Fibroblast of mammary gland (primary cell): ENCODE measurements around the gene KRT31.
"Not testable (repeated sequence)": the region's sequence is repeated elsewhere in the genome, so short reads cannot be mapped to it uniquely, and the experiment has no call there.

Experiments used
- DNase-seq: peaks from one replicate; pipeline ENCODE4 v3.0.0-alpha.2; 2010; ENCODE audit warnings: low read depth
- H3K4me3 ChIP-seq: 2 replicates; pipeline ENCODE4 v1.5.1; 2011; ENCODE audit warnings: low read depth, mild to moderate bottlenecking, low read length, moderate library complexity; ENCODE audit not compliant: control insufficient read depth
- CTCF ChIP-seq: conservative IDR thresholded peaks from 2 replicates; pipeline ENCODE4 v1.5.1; 2011; ENCODE audit warnings: low read depth, low read length, inconsistent platforms; ENCODE audit not compliant: control insufficient read depth, insufficient read depth

Gene KRT31

GRCh38 chr17:41402161-41402560 is 4.8 kb upstream of the KRT31 start:
- peak; percentile 38 for DNase-seq
- TF ChIP-seq CTCF, result no peak
- no peak overlapping the region for H3K4me3 ChIP-seq

- DNase-seq, result no peak
- TF ChIP-seq CTCF, result no peak
Measured at GRCh38 chr17:41396340-41396739, 1.1 kb downstream of the KRT31 start.

GRCh38 chr17:41395611-41396010 is 1.8 kb downstream of the KRT31 start:
- H3K4me3 ChIP-seq, result no peak overlapping the region
- TF ChIP-seq CTCF, result no peak
- no peak for DNase-seq

More at GRCh38 chr17:41396340-41396739, 1.1 kb downstream of the KRT31 start:
- no peak overlapping the region for H3K4me3 ChIP-seq

- H3K4me3 ChIP-seq, DNase-seq: not testable (repeated sequence)
Measured at GRCh38 chr17:41395044-41395443, 2.4 kb downstream of the KRT31 start.

GRCh38 chr17:41394254-41394996 is 3.0 kb downstream of the KRT31 start:
- no peak for TF ChIP-seq CTCF
- no peak for DNase-seq
- no peak overlapping the region for H3K4me3 ChIP-seq

- TF ChIP-seq CTCF, result no peak
- DNase-seq, result no peak
- no peak overlapping the region for H3K4me3 ChIP-seq
Measured at GRCh38 chr17:41393826-41394225, 3.6 kb downstream of the KRT31 start.

GRCh38 chr17:41393294-41393693 is 4.1 kb downstream of the KRT31 start:
- H3K4me3 ChIP-seq, result no peak overlapping the region
- no peak for DNase-seq
- TF ChIP-seq CTCF, result no peak
